BLaER1 (cell line): ENCODE data around the gene SLC26A2.
A peak's percentile ranks its signal among the peaks of the same experiment; 100 is the strongest.

Source experiments
- H3K27ac ChIP-seq: shearing (Covaris generic); formaldehyde crosslinking; 2 replicates; pipeline ENCODE4 v1.8.1; 2022
- H3K27me3 ChIP-seq: shearing (Covaris generic); formaldehyde crosslinking; 2 replicates; pipeline ENCODE4 v1.8.1; 2022
- H3K36me3 ChIP-seq: shearing (Covaris generic); formaldehyde crosslinking; 2 replicates; pipeline ENCODE4 v1.8.1; 2022
- H3K4me1 ChIP-seq: shearing (Covaris generic); formaldehyde crosslinking; 2 replicates; pipeline ENCODE4 v1.8.1; 2022
- H3K4me2 ChIP-seq: shearing (Covaris generic); formaldehyde crosslinking; 2 replicates; pipeline ENCODE4 v1.8.1; 2022
- H3K4me3 ChIP-seq: shearing (Covaris generic); formaldehyde crosslinking; 2 replicates; pipeline ENCODE4 v1.8.1; 2022
- H3K9ac ChIP-seq: shearing (Covaris generic); formaldehyde crosslinking; 2 replicates; pipeline ENCODE4 v1.8.1; 2022
- H3K9me3 ChIP-seq: shearing (Covaris generic); formaldehyde crosslinking; 2 replicates; pipeline ENCODE4 v1.8.1; 2022
- H4K20me1 ChIP-seq: shearing (Covaris generic); formaldehyde crosslinking; 2 replicates; pipeline ENCODE4 v1.8.1; 2022
- Cebpa-rat ChIP-seq: shearing (Covaris generic); IDR thresholded peaks from 2 replicates; pipeline ENCODE4 v1.8.1; 2022

The SLC26A2 gene

DNA sequence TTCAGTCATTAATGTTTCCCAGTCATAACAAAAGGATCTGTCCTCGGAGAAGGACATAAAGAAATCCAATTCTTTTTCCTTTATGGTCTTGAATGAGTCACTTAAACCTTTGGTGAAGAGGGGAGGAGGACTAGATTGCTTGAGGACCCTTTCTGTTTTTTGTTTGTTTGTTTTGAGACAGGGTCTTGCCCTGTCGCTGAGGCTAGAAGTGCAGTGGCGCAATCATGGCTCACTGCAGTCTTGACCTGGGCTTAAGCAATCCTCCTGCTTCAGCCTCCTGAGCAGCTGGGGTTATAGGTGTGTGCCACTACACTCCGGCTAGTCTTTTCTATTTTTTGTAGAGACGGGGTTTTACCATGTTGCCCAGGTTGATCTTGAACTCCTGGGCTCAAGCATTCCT, 27.6 kb downstream of the SLC26A2 start:
- H3K27ac ChIP-seq, result no peak overlapping the region
- H3K9me3 ChIP-seq, result no peaks in the 10 kb centered on the region
- TF ChIP-seq Cebpa-rat, result no peak
- H3K27me3 ChIP-seq, result no peaks in the 10 kb centered on the region
- H3K4me1 ChIP-seq, result no peaks in the 10 kb centered on the region
- H3K4me2 ChIP-seq, result no peak overlapping the region
- H4K20me1 ChIP-seq, result no peaks in the 10 kb centered on the region
- H3K4me3 ChIP-seq, result no peak overlapping the region
- no peak overlapping the region for H3K9ac ChIP-seq
- 0 out of 2 replicates have a peak, but pooled peaks cover 3% of the 10 kb centered on the region for H3K36me3 ChIP-seq

GRCh38 chr5:149990518-149991376, 30.2 kb downstream of the SLC26A2 start:
- Histone ChIP-seq H3K27me3 (no peaks in the 10 kb centered on the region), H3K9ac (no peak overlapping the region), H3K4me2 (no peak overlapping the region), H3K9me3 (no peaks in the 10 kb centered on the region), H4K20me1 (no peaks in the 10 kb centered on the region), H3K4me3 (no peak overlapping the region), H3K4me1 (no peaks in the 10 kb centered on the region), H3K27ac (no peak overlapping the region), H3K36me3 (peaks cover 10% of the 10 kb centered on the region)
- no peak for TF ChIP-seq Cebpa-rat

GRCh38 chr5:149993471-149993870, 32.9 kb downstream of the SLC26A2 start:
- no peaks in the 10 kb centered on the region for H3K9me3 ChIP-seq
- H3K9ac ChIP-seq, result no peak overlapping the region
- no peaks in the 10 kb centered on the region for H3K4me1 ChIP-seq
- no peaks in the 10 kb centered on the region for H4K20me1 ChIP-seq
- TF ChIP-seq Cebpa-rat, result no peak
- H3K27ac ChIP-seq, result no peak overlapping the region
- no peak overlapping the region for H3K4me2 ChIP-seq
- H3K4me3 ChIP-seq, result no peak overlapping the region
- no peaks in the 10 kb centered on the region for H3K27me3 ChIP-seq
- H3K36me3 ChIP-seq, result peaks cover 15% of the 10 kb centered on the region

DNA sequence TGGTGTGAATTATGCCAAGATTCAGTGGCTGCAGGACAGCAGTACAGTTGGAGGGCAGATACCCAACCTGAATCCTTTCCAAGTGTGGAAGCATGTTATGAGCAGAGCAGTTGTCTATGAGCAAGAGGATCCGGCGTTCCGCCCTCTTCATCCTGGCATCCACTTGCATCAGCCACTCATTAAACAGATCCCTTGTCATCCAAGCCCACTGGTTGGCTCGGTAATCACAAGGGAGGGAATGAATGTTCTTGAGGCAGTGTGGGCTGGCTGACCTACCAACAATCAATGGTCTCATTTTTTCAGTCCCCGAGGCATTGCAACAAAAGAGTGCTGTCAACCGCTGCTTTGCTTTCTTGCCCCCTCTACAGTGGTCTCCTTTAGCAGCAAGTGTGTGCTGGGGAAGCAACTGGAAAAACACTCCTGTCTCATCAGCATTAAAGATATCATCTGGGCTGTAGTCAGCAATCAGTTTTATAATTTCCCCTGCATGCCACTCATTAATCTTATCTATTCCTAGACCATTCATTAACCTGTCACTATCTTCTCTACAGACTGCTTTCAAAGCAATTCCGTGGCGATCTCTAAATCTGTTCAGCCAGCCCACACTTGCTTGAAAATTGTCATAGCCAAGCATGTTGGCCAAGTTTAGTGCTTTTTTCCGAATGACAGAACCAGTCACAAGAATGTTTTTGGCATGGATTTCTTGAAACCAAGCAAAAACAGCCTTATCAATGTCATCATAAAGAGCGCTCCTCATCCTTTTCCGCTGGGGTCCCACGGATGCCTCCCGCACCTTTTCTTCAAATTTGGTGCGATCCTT, 35.0 kb downstream of the SLC26A2 start:
- Histone ChIP-seq H3K36me3 (peaks cover 15% of the 10 kb centered on the region), H4K20me1 (no peaks in the 10 kb centered on the region), H3K4me3 (no peak overlapping the region), H3K4me2 (no peak overlapping the region), H3K27ac (no peak overlapping the region), H3K9ac (no peak overlapping the region), H3K9me3 (no peaks in the 10 kb centered on the region), H3K27me3 (no peaks in the 10 kb centered on the region), H3K4me1 (peaks cover 11% of the 10 kb centered on the region)
- TF ChIP-seq Cebpa-rat, result no peak

GRCh38 chr5:149996205-149996890, 35.8 kb downstream of the SLC26A2 start:
- Histone ChIP-seq H3K4me1 (peaks cover 11% of the 10 kb centered on the region), H3K9ac (no peak overlapping the region), H3K27ac (no peak overlapping the region), H3K4me3 (no peak overlapping the region), H3K4me2 (no peak overlapping the region), H4K20me1 (peaks cover 5% of the 10 kb centered on the region; the same call in 1 of the 2 replicates), H3K36me3 (peaks cover 15% of the 10 kb centered on the region), H3K27me3 (no peaks in the 10 kb centered on the region), H3K9me3 (no peaks in the 10 kb centered on the region)
- no peak for TF ChIP-seq Cebpa-rat

DNA sequence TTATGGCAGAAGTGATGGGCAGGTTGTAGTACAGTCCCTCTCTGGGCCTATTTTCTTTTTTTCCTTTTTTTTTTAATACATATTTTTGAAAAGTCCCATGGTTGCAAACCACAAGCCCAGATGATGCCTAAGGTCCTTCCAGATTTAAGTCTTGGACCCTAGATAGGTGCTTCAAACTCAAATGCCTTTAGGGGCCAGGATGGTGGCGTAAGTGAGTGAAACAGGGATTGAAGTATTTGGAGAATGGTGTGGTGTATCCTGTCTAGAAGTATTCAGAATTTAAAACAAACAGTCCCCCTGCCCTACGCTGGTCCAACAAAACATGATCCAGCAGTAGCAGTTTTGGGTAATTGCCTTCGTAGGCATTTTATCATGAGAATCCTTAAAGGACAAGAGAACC, 37.7 kb downstream of the SLC26A2 start:
- H3K4me1 ChIP-seq, result peaks cover 26% of the 10 kb centered on the region
- no peak for TF ChIP-seq Cebpa-rat
- H3K9ac ChIP-seq, result no peak overlapping the region
- no peak overlapping the region for H3K27ac ChIP-seq
- no peaks in the 10 kb centered on the region for H3K9me3 ChIP-seq
- no peak overlapping the region for H3K4me2 ChIP-seq
- H4K20me1 ChIP-seq, result peaks cover 25% of the 10 kb centered on the region
- no peaks in the 10 kb centered on the region for H3K27me3 ChIP-seq
- H3K4me3 ChIP-seq, result no peak overlapping the region
- peaks cover 22% of the 10 kb centered on the region for H3K36me3 ChIP-seq

- Histone ChIP-seq H3K9ac (peak overlapping the region; percentile 97; the same call in 1 of the 2 replicates), H3K27ac (peak overlapping the region; percentile 97; the same call in 1 of the 2 replicates), H3K4me2 (peak overlapping the region; percentile 86), H4K20me1 (peaks cover 36% of the 10 kb centered on the region), H3K36me3 (peaks cover 32% of the 10 kb centered on the region), H3K4me3 (peak overlapping the region; percentile 97; the same call in 1 of the 2 replicates), H3K4me1 (peaks cover 27% of the 10 kb centered on the region), H3K9me3 (no peaks in the 10 kb centered on the region), H3K27me3 (no peaks in the 10 kb centered on the region)
- TF ChIP-seq Cebpa-rat, result no peak
Measured at GRCh38 chr5:149999359-149999758, 38.8 kb downstream of the SLC26A2 start.

DNA sequence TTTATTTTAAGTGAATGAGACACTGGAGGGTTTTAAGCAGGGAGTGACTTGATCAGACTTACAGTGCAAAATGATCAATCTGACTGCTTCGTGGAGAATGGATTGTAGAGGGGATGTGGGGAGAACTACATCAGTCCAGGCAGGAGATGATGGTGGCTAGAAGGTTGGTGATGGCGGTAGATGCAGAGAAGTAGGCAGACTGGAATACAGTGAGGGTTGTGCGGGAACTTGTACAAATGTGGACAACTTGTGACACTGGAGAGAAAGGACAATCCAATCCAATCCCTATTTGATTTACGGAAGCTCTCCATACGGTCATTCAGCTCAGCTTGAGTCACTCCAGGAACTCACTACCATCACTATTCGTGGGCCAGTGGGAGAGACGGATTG, 39.3 kb downstream of the SLC26A2 start:
- Histone ChIP-seq H3K4me2 (peak overlapping the region; percentile 86), H3K36me3 (peaks cover 36% of the 10 kb centered on the region), H3K27ac (peak overlapping the region; percentile 97), H3K27me3 (no peaks in the 10 kb centered on the region), H3K9ac (peak overlapping the region; percentile 97), H3K4me1 (peaks cover 27% of the 10 kb centered on the region), H3K4me3 (peak overlapping the region; percentile 97), H3K9me3 (no peaks in the 10 kb centered on the region), H4K20me1 (peaks cover 41% of the 10 kb centered on the region)
- TF ChIP-seq Cebpa-rat, result no peak

DNA sequence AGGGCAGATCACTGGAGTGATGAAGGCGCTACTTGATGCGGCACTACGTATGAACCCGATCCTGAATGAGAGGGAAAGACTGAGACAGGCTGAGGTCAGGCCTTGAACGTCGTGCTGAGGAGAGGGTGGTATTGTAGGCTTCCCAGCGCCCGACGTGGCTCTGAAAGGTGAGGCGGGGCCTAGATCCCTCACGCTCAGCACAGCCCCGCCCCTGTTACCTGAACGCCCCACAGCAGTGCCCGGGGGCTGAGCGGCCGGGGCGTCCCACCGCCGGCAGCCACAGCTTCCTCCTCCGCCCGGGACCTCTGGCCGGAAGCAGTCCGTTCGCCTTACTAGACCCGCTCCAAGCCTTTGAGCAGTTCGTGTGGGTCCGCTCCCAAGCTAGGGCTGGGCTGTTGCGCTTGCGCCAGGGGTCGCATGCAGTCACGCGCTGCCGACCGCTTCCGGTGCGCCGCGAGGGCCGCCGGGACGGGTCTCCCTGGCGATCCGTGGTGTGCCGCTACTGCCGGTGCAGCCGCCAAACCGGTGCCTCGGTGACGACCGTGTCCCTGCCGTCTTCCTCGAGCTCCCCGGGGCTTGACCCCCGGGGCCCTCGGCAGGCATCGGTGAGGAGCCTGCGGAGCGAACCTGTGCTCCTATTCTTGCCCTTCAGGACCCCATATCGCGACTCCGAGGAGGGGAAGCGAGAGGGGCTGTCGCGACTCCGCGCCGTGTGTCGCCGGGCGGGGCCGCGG, 39.9 kb downstream of the SLC26A2 start, which contains the start of the genes HMGXB3 and TIGD6:
Gene HMGXB3 (plus strand): TSS at position 484 of the 734 bp plus-strand sequence. CDS start 4,114 bp downstream, outside the sequence.
Gene TIGD6 (minus strand): TSS at position 399 of the 734 bp plus-strand sequence. CDS start 4,306 bp downstream, outside the sequence.
- Histone ChIP-seq H3K4me2 (peak within 1 kb of the TSS; percentile 86), H3K27ac (peak within 1 kb of the TSS; percentile 97), H3K9me3 (no peaks in the 10 kb centered on the region), H3K27me3 (no peaks in the 10 kb centered on the region), H3K4me3 (peak within 1 kb of the TSS; percentile 97), H3K4me1 (peaks cover 27% of the 10 kb centered on the region), H3K36me3 (peaks cover 36% of the 10 kb centered on the region), H3K9ac (peak within 1 kb of the TSS; percentile 97), H4K20me1 (peaks cover 44% of the 10 kb centered on the region)
- TF ChIP-seq Cebpa-rat, result no peak
